Psoas muscle (tissue), 8 donors: ENCODE results near the gene BLVRA. TPM values are rescaled to one million over a fixed set of nuclear protein-coding genes. Genes with fewer than 3 reads are reported as not detected.
"Not testable (repeated sequence)": the region's sequence is repeated elsewhere in the genome, so short reads cannot be mapped to it uniquely, and the experiment has no call there.

Source experiments
- ATAC-seq, 4 donors: fragments of 200-7000 bp; cut with Tn5 transposase; one replicate each; pipeline ENCODE4 v1.9.1; 2020; ENCODE audit warnings: moderate library complexity in 3 of 4, mild to moderate bottlenecking in 2 of 4
- DNase-seq, 2 donors: peaks; one replicate each; pipeline ENCODE4 v3.0.0-alpha.2; 2020
- H3K27ac ChIP-seq: fragments of 200-600 bp; one replicate; pipeline ENCODE4 v1.8.0; 2022
- H3K27me3 ChIP-seq, 3 donors: fragments of 200-600 bp in 1 of 3; one replicate each; pipeline versions ENCODE4 v1.6.1 to v1.8.0; 2013 to 2022; ENCODE audit warnings: low read length in 2 of 3, mild to moderate bottlenecking in 2 of 3, moderate library complexity in 1 of 3; ENCODE audit not compliant: insufficient read depth in 3 of 3
- H3K36me3 ChIP-seq, 2 donors: fragments of 200-600 bp in 1 of 2; one replicate each; pipeline versions ENCODE4 v1.6.1 to v1.8.0; 2013 to 2022; ENCODE audit warnings: low read depth in 1 of 2, mild to moderate bottlenecking in 1 of 2, moderate library complexity in 1 of 2; ENCODE audit not compliant: insufficient read depth in 1 of 2
- H3K4me1 ChIP-seq: fragments of 200-600 bp; one replicate; pipeline ENCODE4 v1.8.0; 2022
- H3K4me3 ChIP-seq: fragments of 200-600 bp; one replicate; pipeline ENCODE4 v1.8.0; 2022; ENCODE audit warnings: mild to moderate bottlenecking
- H3K9me3 ChIP-seq: fragments of 200-600 bp; one replicate; pipeline ENCODE4 v1.8.0; 2022
- WGBS, 3 donors: extraction: QIAGEN DNeasy Blood & Tissue Kit; methylation state at CpG; one replicate each; pipeline versions ENCODE4 v1.1.6 to v1.1.7; 2013; 5-methylcytosine and 5-hydroxymethylcytosine counted together
- intact Hi-C, 2 donors: fragments of 100-400 bp; cut with DNase I; formaldehyde crosslinking; loops; one replicate each; pipeline versions ENCODE4 v1.11.0 to v1.14.2; 2022
- long read RNA-seq, 2 donors: library from polyadenylated mRNA; unstranded; transcript quantifications; one replicate each; pipeline ENCODE4 v2.0.0, GENCODE V29; 2021
- polyA plus RNA-seq, 3 donors: library from polyadenylated mRNA; stranded (reverse); fragments of 200-250 nt; gene quantifications; one replicate each; pipeline ENCODE4 v1.2.3, GENCODE V29; 2013
- total RNA-seq, 4 donors: library from RNA; stranded (reverse); fragmentation: NEBNext Ultra II Directional in 2 of 4; extraction: Animal tissue kit (Norgen Biotek cat#: 25700) in 2 of 4; gene quantifications; one replicate each; pipeline versions ENCODE4 v1.2.1 to v1.2.4, GENCODE V29; 2021 to 2023
- TF ChIP-seq, protein P1 (sequence below): fragments of 200-600 bp; IDR thresholded peaks from one replicate; pipeline ENCODE4 v1.8.0; 2022; ENCODE audit warnings: antibody characterized with exemption
- donor health status: healthy with polysubstance abuse.
- donor health status: DM: no; HTN: no; CAD: no; lungs with moderate emphysema.
- donor health status: Bipolar disorder and iron deficiency.
- donor health status: healthy.
- donor health status: DM: yes; HTN: yes; CAD: no.
- donor health status: DM: no; HTN: no; CAD: no.
- donor health status: DM: no; HTN: no; CAD: no.
- donor health status: DM: yes; HTN: yes; CAD: no.

Gene BLVRA, protein sequence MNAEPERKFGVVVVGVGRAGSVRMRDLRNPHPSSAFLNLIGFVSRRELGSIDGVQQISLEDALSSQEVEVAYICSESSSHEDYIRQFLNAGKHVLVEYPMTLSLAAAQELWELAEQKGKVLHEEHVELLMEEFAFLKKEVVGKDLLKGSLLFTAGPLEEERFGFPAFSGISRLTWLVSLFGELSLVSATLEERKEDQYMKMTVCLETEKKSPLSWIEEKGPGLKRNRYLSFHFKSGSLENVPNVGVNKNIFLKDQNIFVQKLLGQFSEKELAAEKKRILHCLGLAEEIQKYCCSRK
- 10 to 100 TPM; 35.8 to 50.9 (median 40.2) TPM for total RNA-seq
- polyA plus RNA-seq = 10 to 100 TPM; 36.1 to 52.9 (median 49.7) TPM
- long read RNA-seq, donor 1, transcript BLVRA-201 (8 exons, 1,071 nt) = major isoform, 23 of 32 reads
- long read RNA-seq, donor 1, transcript BLVRA-202 (9 exons, 1,161 nt) = minor isoform, 5 of 32 reads
- long read RNA-seq, donor 1, partial matches to known transcripts = 3 of 32 reads
- long read RNA-seq, donor 1, other reads (novel, unspliced or antisense) = 1 of 32 reads
- long read RNA-seq, donor 2, transcript BLVRA-201 (8 exons, 1,071 nt) = major isoform, 49 of 60 reads
- long read RNA-seq, donor 2, partial matches to known transcripts = 6 of 60 reads
- long read RNA-seq, donor 2, other reads (novel, unspliced or antisense) = 3 of 60 reads

DNA sequence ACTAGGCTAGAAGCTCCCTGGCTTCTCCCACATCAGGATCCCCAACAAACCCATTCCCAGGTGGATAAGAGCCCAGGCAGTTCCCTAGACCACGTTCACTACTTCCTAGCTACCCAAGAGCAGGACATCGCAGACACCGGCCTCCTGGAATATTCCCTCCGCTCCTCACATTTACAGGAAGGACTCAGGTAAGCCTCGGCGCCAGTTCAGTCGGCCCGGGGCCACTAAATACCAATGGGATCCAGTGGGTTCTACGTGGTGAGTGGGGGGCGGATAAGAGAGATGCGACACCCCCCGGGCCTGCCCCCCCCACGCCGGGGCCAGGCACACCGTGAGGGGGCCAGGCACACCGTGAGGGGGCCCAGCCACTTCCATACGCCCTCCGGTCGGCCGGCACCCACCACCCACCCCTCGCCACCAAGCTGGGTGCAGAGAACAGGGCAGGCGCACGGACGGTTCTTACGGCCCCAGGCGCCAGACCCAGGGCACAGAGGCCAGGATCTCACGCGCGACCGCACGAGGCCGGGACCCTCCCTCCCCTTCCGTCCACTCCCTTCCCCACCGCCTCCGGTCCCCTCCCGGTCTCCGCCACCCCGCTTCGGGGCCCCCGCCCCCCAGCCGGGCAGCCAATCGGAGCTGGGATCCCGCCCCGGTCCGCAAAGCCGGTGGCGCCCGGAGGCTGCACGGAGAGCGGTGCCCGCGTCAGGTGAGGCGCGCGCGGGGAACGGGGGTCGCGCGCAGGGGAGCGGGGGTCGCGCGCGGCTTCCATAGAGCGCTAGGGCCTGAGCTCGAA, at the start of gene BLVRA:
Gene BLVRA, plus strand, starts transcription at position 652 of the 793 bp plus-strand sequence. CDS start 12,479 bp downstream, outside the sequence.
- DNase-seq (peak; percentile 67 to 78), ATAC-seq (peak; percentile 78 to 93 (median 87))
- Histone ChIP-seq H3K36me3 (no peaks in the 10 kb centered on the region), H3K4me3 (peak within 1 kb of the TSS; percentile 66), H3K27ac (peak within 1 kb of the TSS; percentile 74), H3K27me3 (no peaks in the 10 kb centered on the region), H3K4me1 (peaks cover 8% of the 10 kb centered on the region), H3K9me3 (no peaks in the 10 kb centered on the region)
- TF ChIP-seq, protein P1, sequence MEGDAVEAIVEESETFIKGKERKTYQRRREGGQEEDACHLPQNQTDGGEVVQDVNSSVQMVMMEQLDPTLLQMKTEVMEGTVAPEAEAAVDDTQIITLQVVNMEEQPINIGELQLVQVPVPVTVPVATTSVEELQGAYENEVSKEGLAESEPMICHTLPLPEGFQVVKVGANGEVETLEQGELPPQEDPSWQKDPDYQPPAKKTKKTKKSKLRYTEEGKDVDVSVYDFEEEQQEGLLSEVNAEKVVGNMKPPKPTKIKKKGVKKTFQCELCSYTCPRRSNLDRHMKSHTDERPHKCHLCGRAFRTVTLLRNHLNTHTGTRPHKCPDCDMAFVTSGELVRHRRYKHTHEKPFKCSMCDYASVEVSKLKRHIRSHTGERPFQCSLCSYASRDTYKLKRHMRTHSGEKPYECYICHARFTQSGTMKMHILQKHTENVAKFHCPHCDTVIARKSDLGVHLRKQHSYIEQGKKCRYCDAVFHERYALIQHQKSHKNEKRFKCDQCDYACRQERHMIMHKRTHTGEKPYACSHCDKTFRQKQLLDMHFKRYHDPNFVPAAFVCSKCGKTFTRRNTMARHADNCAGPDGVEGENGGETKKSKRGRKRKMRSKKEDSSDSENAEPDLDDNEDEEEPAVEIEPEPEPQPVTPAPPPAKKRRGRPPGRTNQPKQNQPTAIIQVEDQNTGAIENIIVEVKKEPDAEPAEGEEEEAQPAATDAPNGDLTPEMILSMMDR = no peak
- WGBS, 3 donors = 3 to 6% (median 6%) methylated on average over 37 to 67 of the region's 67 CpGs
- intact Hi-C loops = loop anchor here in 1 of 2 donors (10.0 kb wide), 1 partner anchor 77 kb away; no protein-coding TSS in a partner anchor

DNA sequence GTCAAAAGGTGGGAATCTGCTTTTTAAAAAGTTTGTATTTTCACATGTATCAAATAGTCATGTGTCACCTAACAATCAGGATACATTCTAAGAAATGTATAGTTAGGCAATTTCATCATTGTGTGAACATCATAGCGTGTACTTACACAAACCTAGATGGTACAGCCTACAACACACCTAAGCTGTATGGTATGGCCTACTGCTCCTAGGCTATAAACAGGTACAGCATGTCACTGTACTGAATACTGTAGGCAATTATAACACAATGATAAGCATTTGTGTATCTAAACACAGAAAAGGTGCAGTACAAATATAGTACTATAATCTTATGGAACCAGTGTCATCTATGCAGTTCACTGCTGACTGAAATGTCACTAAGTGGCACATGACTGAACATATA, 47.0 kb upstream of the BLVRA start:
- WGBS, 3 donors = 95 to 98% (median 97%) methylated on average over 1 of the region's 1 CpG
- no peaks in the 10 kb centered on the region for H3K9me3 ChIP-seq
- peaks cover 6% of the 10 kb centered on the region for H3K4me1 ChIP-seq
- no peaks in the 10 kb centered on the region for H3K27me3 ChIP-seq
- DNase-seq (no peak), ATAC-seq (no peak)
- no peak overlapping the region for H3K4me3 ChIP-seq
- intact Hi-C loops = loop anchor here in 1 of 2 donors (10.0 kb wide), 1 partner anchor 787 kb away; no protein-coding TSS in a partner anchor
- TF ChIP-seq, protein P1 = no peak
- H3K36me3 ChIP-seq = peaks cover 0 to 3% of the 10 kb centered on the region in 2 donors
- H3K27ac ChIP-seq = no peak overlapping the region

DNA sequence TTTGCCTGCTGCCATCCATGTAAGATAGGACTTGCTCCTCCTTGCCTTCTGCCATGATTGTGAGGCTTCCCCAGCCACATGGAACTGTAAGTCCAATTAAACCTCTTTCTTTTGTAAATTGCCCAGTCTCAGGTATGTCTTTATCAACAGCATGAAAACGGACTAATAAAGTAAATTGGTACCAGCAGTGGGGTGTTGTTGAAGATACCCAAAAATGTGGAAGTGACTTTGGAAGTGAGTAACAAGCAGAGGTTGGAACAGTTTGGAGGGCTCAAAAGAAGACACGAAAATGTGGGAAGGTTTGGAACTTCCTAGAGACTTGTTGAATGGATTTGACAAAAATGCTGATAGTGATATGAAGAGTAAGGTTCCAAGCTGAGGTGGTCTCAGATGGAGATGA, 42.5 kb upstream of the BLVRA start:
- not testable (repeated sequence) for H3K4me3 ChIP-seq, ATAC-seq, H3K9me3 ChIP-seq, H3K36me3 ChIP-seq, H3K27me3 ChIP-seq, H3K27ac ChIP-seq, H3K4me1 ChIP-seq, DNase-seq
- intact Hi-C loops = loop anchor here in 1 of 2 donors (10.0 kb wide), 1 partner anchor 791 kb away; no protein-coding TSS in a partner anchor
- 91 to 93% (median 92%) methylated on average over 2 of the region's 2 CpGs for WGBS, 3 donors

DNA sequence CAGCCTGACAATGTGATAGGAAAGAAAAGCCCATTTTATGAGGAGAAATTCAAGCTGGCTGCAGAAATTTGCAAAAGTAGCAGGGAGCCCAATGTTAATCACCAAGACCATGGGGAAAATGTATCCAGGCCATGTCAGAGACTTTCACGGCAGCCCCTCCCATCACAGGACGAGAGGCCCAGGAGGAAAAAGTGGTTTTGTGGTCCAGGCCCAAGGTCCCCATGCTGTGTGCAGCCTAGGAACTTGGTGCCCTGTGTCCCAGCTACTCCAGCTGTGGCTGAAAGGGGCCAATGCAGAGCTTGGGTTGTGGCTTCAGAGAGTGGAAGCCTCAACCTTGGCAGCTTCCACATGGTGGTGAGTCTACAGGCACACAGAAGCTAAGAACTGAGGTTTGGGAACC, 41.9 kb upstream of the BLVRA start:
- Histone ChIP-seq H3K9me3 (no peaks in the 10 kb centered on the region), H3K27me3 (no peaks in the 10 kb centered on the region), H3K4me3 (no peak overlapping the region), H3K27ac (no peak overlapping the region), H3K4me1 (peaks cover 8% of the 10 kb centered on the region), H3K36me3 (peaks cover 0 to 3% of the 10 kb centered on the region in 2 donors)
- ATAC-seq (no peak), DNase-seq (no peak)
- TF ChIP-seq, protein P1 = no peak
- intact Hi-C loops = loop anchor here in 1 of 2 donors (10.0 kb wide), 1 partner anchor 792 kb away; no protein-coding TSS in a partner anchor
- WGBS, 3 donors = 82 to 87% (median 84%) methylated on average over 2 of the region's 2 CpGs
